OCI-LY3 (cell line): Measurements from ENCODE around the gene NRP1.

Source experiments
- EZH2phosphoT487 ChIP-seq: fragments of 200-600 bp; shearing (Covaris generic); IDR thresholded peaks from 2 replicates; pipeline ENCODE4 v1.6.1; 2018; ENCODE audit warnings: antibody characterized with exemption, mixed run types, low read depth
- TF ChIP-seq, protein P1 (sequence below): fragments of 200-600, 300-600 bp; sonication (generic); IDR thresholded peaks from 2 replicates; pipeline ENCODE4 v1.5.1; 2014; ENCODE audit warnings: antibody characterized with exemption, low read length, low read depth

DNA sequence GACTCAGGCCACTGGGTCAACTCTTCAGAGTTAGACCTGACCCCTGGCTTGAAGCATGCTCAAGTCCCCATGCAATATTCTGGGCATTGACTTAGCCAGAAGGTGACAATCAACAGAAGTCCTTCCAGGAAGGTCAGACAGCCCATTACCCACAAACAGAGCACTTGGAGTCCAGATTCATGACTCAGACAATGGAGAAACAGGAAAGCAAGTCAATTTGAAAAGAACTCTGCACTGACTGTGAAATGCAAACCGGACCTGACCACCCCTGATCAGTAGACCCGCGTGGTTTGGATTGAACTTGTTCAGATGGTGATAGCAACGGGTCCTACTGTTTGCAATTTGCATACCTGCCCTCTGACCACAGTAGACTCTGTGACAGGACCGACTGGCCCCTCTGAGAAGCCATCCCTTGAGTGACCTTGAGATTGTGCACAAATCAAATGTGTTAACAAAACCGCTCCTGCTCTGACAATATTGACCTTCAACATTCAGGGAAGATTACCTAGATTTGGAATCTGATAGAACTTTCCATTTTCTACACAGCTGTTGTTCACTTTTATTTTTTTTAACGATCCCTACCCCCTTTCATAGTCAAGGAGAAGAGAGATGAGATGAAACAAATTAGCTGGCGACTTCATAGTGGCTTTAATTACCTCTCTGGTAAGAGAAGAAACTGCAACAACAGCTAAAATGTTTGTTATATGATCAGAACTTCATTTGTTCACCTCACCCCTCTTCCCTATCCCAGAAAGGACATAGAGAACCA is 138.7 kb downstream of the NRP1 start:
- TF ChIP-seq, protein P1, sequence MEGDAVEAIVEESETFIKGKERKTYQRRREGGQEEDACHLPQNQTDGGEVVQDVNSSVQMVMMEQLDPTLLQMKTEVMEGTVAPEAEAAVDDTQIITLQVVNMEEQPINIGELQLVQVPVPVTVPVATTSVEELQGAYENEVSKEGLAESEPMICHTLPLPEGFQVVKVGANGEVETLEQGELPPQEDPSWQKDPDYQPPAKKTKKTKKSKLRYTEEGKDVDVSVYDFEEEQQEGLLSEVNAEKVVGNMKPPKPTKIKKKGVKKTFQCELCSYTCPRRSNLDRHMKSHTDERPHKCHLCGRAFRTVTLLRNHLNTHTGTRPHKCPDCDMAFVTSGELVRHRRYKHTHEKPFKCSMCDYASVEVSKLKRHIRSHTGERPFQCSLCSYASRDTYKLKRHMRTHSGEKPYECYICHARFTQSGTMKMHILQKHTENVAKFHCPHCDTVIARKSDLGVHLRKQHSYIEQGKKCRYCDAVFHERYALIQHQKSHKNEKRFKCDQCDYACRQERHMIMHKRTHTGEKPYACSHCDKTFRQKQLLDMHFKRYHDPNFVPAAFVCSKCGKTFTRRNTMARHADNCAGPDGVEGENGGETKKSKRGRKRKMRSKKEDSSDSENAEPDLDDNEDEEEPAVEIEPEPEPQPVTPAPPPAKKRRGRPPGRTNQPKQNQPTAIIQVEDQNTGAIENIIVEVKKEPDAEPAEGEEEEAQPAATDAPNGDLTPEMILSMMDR: no peak
- no peak for TF ChIP-seq EZH2phosphoT487
